GM12864 (cell line): ENCODE results near the gene TLL2.

Experiments
- DNase-seq: peaks from one replicate; pipeline ENCODE4 v3.0.0-alpha.2; 2011; ENCODE audit warnings: low read depth
- H3K4me3 ChIP-seq: 2 replicates; pipeline ENCODE4 v1.5.1; 2011; ENCODE audit warnings: mild to moderate bottlenecking, low read depth, low read length, control low read depth
- CTCF ChIP-seq: IDR thresholded peaks from 2 replicates; pipeline ENCODE4 v1.5.1; 2011; ENCODE audit warnings: low read depth, mild to moderate bottlenecking, moderate library complexity, low read length, control low read depth, inconsistent platforms; ENCODE audit errors: missing control alignments

Gene TLL2

GRCh38 chr10:96416643-96417042, 97.1 kb downstream of the TLL2 start:
- DNase-seq = no peak

GRCh38 chr10:96415891-96416554, 97.7 kb downstream of the TLL2 start:
- TF ChIP-seq CTCF = no peak
- no peak overlapping the region for H3K4me3 ChIP-seq
- DNase-seq = no peak

More at GRCh38 chr10:96416643-96417042, 97.1 kb downstream of the TLL2 start:
- H3K4me3 ChIP-seq = no peak overlapping the region
- TF ChIP-seq CTCF = no peak

- no peak for DNase-seq
- no peak overlapping the region for H3K4me3 ChIP-seq
- no peak for TF ChIP-seq CTCF
Observed at GRCh38 chr10:96415150-96415890, 98.4 kb downstream of the TLL2 start.

- DNase-seq = no peak
- no peak overlapping the region for H3K4me3 ChIP-seq
- no peak for TF ChIP-seq CTCF
Observed at GRCh38 chr10:96414303-96414702, 99.4 kb downstream of the TLL2 start.

GRCh38 chr10:96413151-96413787, 100.5 kb downstream of the TLL2 start:
- DNase-seq = no peak
- no peak overlapping the region for H3K4me3 ChIP-seq
- peak; percentile 36 for TF ChIP-seq CTCF

- no peak overlapping the region for H3K4me3 ChIP-seq
- no peak for TF ChIP-seq CTCF
- no peak for DNase-seq
Observed at GRCh38 chr10:96411716-96412320, 101.9 kb downstream of the TLL2 start.
